Measurements from ENCODE around the gene TAF1A.

Gene TAF1A

GRCh38 chr1:222555992-222556615 is 33.6 kb downstream of the TAF1A start:
- Histone ChIP-seq H3K4me1 (ENCODE audit: insufficient read depth, low read length) (no peaks in the 10 kb centered on the region), H3K27ac (ENCODE audit: low read depth, low read length) (no peak overlapping the region), H3K36me3 (ENCODE audit: insufficient read depth, low read length) (peaks cover 55% of the 10 kb centered on the region), H3K4me3 (ENCODE audit: low read length) (no peak overlapping the region), H3K9me3 (ENCODE audit: insufficient read depth, low read depth, low read length) (no peaks in the 10 kb centered on the region), H3K27me3 (ENCODE audit: insufficient read depth, low read length) (no peaks in the 10 kb centered on the region), H3K9ac (ENCODE audit: low read depth, low read length) (no peak overlapping the region)
- 95% methylated on average over 2 of the region's 2 CpGs for WGBS

- H3K27me3 ChIP-seq (ENCODE audit: insufficient read depth, low read length): no peaks in the 10 kb centered on the region
- no peaks in the 10 kb centered on the region for H3K9me3 ChIP-seq (ENCODE audit: insufficient read depth, low read depth, low read length)
- H3K4me3 ChIP-seq (ENCODE audit: low read length): no peak overlapping the region
- no peaks in the 10 kb centered on the region for H3K4me1 ChIP-seq (ENCODE audit: insufficient read depth, low read length)
- 92% methylated on average over 5 of the region's 5 CpGs for WGBS
- no peak overlapping the region for H3K27ac ChIP-seq (ENCODE audit: low read depth, low read length)
- no peak overlapping the region for H3K9ac ChIP-seq (ENCODE audit: low read depth, low read length)
- H3K36me3 ChIP-seq (ENCODE audit: insufficient read depth, low read length): peaks cover 36% of the 10 kb centered on the region
Measured at GRCh38 chr1:222554177-222554576, 35.6 kb downstream of the TAF1A start.

GRCh38 chr1:222552882-222553281 is 36.9 kb downstream of the TAF1A start:
- 90% methylated on average over 5 of the region's 5 CpGs for WGBS
- Histone ChIP-seq H3K9ac (ENCODE audit: low read depth, low read length) (no peak overlapping the region), H3K9me3 (ENCODE audit: insufficient read depth, low read depth, low read length) (no peaks in the 10 kb centered on the region), H3K4me1 (ENCODE audit: insufficient read depth, low read length) (no peaks in the 10 kb centered on the region), H3K4me3 (ENCODE audit: low read length) (no peak overlapping the region), H3K27me3 (ENCODE audit: insufficient read depth, low read length) (no peaks in the 10 kb centered on the region), H3K27ac (ENCODE audit: low read depth, low read length) (no peak overlapping the region), H3K36me3 (ENCODE audit: insufficient read depth, low read length) (peaks cover 23% of the 10 kb centered on the region)

- Histone ChIP-seq H3K9ac (ENCODE audit: low read depth, low read length) (no peak within 1 kb of the TSS), H3K4me1 (ENCODE audit: insufficient read depth, low read length) (no peaks in the 10 kb centered on the region; the same call in 1 of the 2 replicates), H3K4me3 (ENCODE audit: low read length) (no peak within 1 kb of the TSS), H3K9me3 (ENCODE audit: insufficient read depth, low read depth, low read length) (no peaks in the 10 kb centered on the region), H3K36me3 (ENCODE audit: insufficient read depth, low read length) (no peaks in the 10 kb centered on the region), H3K27ac (ENCODE audit: low read depth, low read length) (no peak within 1 kb of the TSS), H3K27me3 (ENCODE audit: insufficient read depth, low read length) (no peaks in the 10 kb centered on the region)
- 63% methylated on average over 8 of the region's 8 CpGs for WGBS
Measured at GRCh38 chr1:222547944-222548671, 41.6 kb downstream of the TAF1A start, which contains the start of gene HHIPL2. Gene HHIPL2 (minus strand): TSS chr1:222548104. CDS start chr1:222548044, 60 bp downstream.

GRCh38 chr1:222547260-222547614 is 42.5 kb downstream of the TAF1A start:
- 76% methylated on average over 8 of the region's 8 CpGs for WGBS
- Histone ChIP-seq H3K9me3 (ENCODE audit: insufficient read depth, low read depth, low read length) (no peaks in the 10 kb centered on the region), H3K27me3 (ENCODE audit: insufficient read depth, low read length) (no peaks in the 10 kb centered on the region), H3K4me3 (ENCODE audit: low read length) (no peak overlapping the region), H3K36me3 (ENCODE audit: insufficient read depth, low read length) (no peaks in the 10 kb centered on the region), H3K9ac (ENCODE audit: low read depth, low read length) (no peak overlapping the region), H3K27ac (ENCODE audit: low read depth, low read length) (no peak overlapping the region), H3K4me1 (ENCODE audit: insufficient read depth, low read length) (no peaks in the 10 kb centered on the region; the same call in 1 of the 2 replicates)

GRCh38 chr1:222546548-222547259 is 43.0 kb downstream of the TAF1A start:
- no peak overlapping the region for H3K9ac ChIP-seq (ENCODE audit: low read depth, low read length)
- H3K36me3 ChIP-seq (ENCODE audit: insufficient read depth, low read length): no peaks in the 10 kb centered on the region
- H3K9me3 ChIP-seq (ENCODE audit: insufficient read depth, low read depth, low read length): no peaks in the 10 kb centered on the region
- H3K4me3 ChIP-seq (ENCODE audit: low read length): no peak overlapping the region
- 44% methylated on average over 7 of the region's 7 CpGs for WGBS
- no peak overlapping the region for H3K27ac ChIP-seq (ENCODE audit: low read depth, low read length)
- no peaks in the 10 kb centered on the region; the same call in 1 of the 2 replicates for H3K4me1 ChIP-seq (ENCODE audit: insufficient read depth, low read length)
- no peaks in the 10 kb centered on the region for H3K27me3 ChIP-seq (ENCODE audit: insufficient read depth, low read length)

- Histone ChIP-seq H3K9ac (ENCODE audit: low read depth, low read length) (no peak overlapping the region), H3K27me3 (ENCODE audit: insufficient read depth, low read length) (no peaks in the 10 kb centered on the region), H3K4me3 (ENCODE audit: low read length) (no peak overlapping the region), H3K9me3 (ENCODE audit: insufficient read depth, low read depth, low read length) (no peaks in the 10 kb centered on the region), H3K27ac (ENCODE audit: low read depth, low read length) (no peak overlapping the region), H3K36me3 (ENCODE audit: insufficient read depth, low read length) (no peaks in the 10 kb centered on the region), H3K4me1 (ENCODE audit: insufficient read depth, low read length) (no peaks in the 10 kb centered on the region; the same call in 1 of the 2 replicates)
- WGBS: 93% methylated on average over 6 of the region's 7 CpGs
Measured at GRCh38 chr1:222546091-222546490, 43.6 kb downstream of the TAF1A start.

GRCh38 chr1:222543817-222544216 is 45.9 kb downstream of the TAF1A start:
- Histone ChIP-seq H3K27ac (ENCODE audit: low read depth, low read length) (no peak overlapping the region), H3K27me3 (ENCODE audit: insufficient read depth, low read length) (no peaks in the 10 kb centered on the region), H3K36me3 (ENCODE audit: insufficient read depth, low read length) (no peaks in the 10 kb centered on the region), H3K9me3 (ENCODE audit: insufficient read depth, low read depth, low read length) (no peaks in the 10 kb centered on the region), H3K4me1 (ENCODE audit: insufficient read depth, low read length) (no peaks in the 10 kb centered on the region; the same call in 1 of the 2 replicates), H3K4me3 (ENCODE audit: low read length) (no peak overlapping the region), H3K9ac (ENCODE audit: low read depth, low read length) (no peak overlapping the region)
- WGBS: 91% methylated on average over 21 of the region's 21 CpGs

GRCh38 chr1:222540598-222540995 is 49.1 kb downstream of the TAF1A start:
- Histone ChIP-seq H3K27ac (ENCODE audit: low read depth, low read length) (no peak overlapping the region), H3K9me3 (ENCODE audit: insufficient read depth, low read depth, low read length) (no peaks in the 10 kb centered on the region), H3K4me1 (ENCODE audit: insufficient read depth, low read length) (no peaks in the 10 kb centered on the region), H3K36me3 (ENCODE audit: insufficient read depth, low read length) (no peaks in the 10 kb centered on the region), H3K9ac (ENCODE audit: low read depth, low read length) (no peak overlapping the region), H3K4me3 (ENCODE audit: low read length) (no peak overlapping the region), H3K27me3 (ENCODE audit: insufficient read depth, low read length) (no peaks in the 10 kb centered on the region)
- 84% methylated on average over 2 of the region's 2 CpGs for WGBS

- H3K9me3 ChIP-seq (ENCODE audit: insufficient read depth, low read depth, low read length): no peaks in the 10 kb centered on the region
- no peaks in the 10 kb centered on the region for H3K36me3 ChIP-seq (ENCODE audit: insufficient read depth, low read length)
- H3K27me3 ChIP-seq (ENCODE audit: insufficient read depth, low read length): no peaks in the 10 kb centered on the region
- no peak overlapping the region for H3K27ac ChIP-seq (ENCODE audit: low read depth, low read length)
- no peak overlapping the region for H3K9ac ChIP-seq (ENCODE audit: low read depth, low read length)
- H3K4me1 ChIP-seq (ENCODE audit: insufficient read depth, low read length): no peaks in the 10 kb centered on the region
- WGBS: 94% methylated on average over 16 of the region's 16 CpGs
- no peak overlapping the region for H3K4me3 ChIP-seq (ENCODE audit: low read length)
Measured at GRCh38 chr1:222539951-222540597, 49.7 kb downstream of the TAF1A start.

GRCh38 chr1:222535455-222535854 is 54.3 kb downstream of the TAF1A start:
- WGBS: 87% methylated on average over 5 of the region's 5 CpGs
- no peak overlapping the region for H3K27ac ChIP-seq (ENCODE audit: low read depth, low read length)
- H3K4me3 ChIP-seq (ENCODE audit: low read length): no peak overlapping the region
- no peak overlapping the region for H3K9ac ChIP-seq (ENCODE audit: low read depth, low read length)
- no peaks in the 10 kb centered on the region for H3K27me3 ChIP-seq (ENCODE audit: insufficient read depth, low read length)
- H3K36me3 ChIP-seq (ENCODE audit: insufficient read depth, low read length): no peaks in the 10 kb centered on the region
- no peaks in the 10 kb centered on the region for H3K4me1 ChIP-seq (ENCODE audit: insufficient read depth, low read length)
- no peaks in the 10 kb centered on the region for H3K9me3 ChIP-seq (ENCODE audit: insufficient read depth, low read depth, low read length)

Measured in HUES64 (cell line).